Measurements from ENCODE around the gene TEX9.

TEX9 gene

DNA sequence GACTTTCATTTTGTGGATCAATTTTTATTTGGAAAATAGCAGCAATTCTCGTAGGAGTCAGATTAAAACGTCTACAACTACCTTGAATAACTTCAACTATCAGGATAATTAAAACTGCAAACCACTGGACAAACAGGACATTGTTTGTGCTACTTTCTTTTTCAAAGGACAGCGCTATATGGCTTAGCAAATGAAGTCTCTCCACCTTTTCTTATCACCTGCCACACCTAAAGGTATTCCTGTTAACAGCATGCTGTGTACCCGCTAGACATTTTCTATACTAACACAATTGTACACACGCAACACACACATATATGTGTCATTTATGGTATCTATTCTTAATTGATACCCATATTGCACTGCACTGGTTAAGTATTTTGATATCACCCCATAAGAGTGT, 80.5 kb downstream of the TEX9 start:
- DNase-seq (ENCODE audit: low spot score) = no peak

DNA sequence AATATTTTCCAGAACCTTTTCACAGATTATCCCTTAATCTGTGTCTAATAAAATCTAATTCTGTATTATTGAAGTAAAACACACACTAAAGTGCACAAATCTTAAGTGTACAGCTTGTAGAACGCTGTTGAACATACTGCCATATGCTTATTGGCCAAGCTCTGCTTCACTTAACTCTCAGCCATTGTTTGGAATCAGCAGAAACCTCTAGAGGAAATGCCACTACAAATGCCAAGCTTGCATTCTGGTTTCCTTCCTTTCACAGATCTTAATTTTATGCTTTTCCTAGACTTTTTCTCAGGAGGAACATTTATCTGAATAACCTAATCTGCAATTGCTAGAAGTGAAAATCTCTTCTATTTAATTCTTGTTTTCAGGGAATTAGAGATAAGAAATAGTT, 89.6 kb downstream of the TEX9 start:
- DNase-seq (ENCODE audit: low spot score) = no peak

DNA sequence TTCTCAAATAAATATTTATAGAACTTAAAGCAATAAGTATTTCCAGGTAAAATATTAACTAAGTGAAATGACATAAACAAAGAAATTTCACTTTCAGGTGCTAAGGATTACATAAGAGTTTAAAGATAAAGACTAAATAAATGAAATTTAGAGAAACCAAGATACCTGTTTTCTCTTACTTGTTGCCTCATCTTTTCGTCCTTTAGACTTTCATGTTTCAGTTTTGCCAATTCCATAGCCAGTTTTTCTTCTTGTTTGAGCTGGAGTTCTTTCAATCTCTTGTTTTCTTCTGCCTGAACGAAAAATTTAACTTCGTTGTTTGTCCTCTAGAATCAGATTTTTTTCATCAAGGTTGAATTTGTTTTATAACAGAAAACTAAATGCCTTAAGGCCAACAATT, 91.0 kb downstream of the TEX9 start:
- no peak for DNase-seq (ENCODE audit: low spot score)

DNA sequence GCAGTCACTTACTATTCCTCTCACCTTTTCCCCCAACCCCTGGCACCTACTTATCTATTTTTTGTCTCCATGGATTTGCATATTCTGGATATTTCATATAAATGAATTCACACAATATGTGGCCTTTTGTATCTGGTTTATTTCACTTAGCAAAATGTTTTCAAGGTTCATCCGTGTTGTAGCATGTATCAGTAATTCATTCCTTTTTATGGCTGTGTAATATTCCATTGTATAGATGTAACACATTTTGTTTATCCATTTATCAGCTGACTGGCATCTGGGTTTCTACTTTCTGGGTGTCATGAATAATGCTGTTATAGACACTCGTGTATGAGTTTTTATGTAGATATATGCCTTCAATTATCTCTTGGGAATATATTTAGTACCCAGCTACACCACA, 93.9 kb downstream of the TEX9 start:
- DNase-seq (ENCODE audit: low spot score) = no peak

DNA sequence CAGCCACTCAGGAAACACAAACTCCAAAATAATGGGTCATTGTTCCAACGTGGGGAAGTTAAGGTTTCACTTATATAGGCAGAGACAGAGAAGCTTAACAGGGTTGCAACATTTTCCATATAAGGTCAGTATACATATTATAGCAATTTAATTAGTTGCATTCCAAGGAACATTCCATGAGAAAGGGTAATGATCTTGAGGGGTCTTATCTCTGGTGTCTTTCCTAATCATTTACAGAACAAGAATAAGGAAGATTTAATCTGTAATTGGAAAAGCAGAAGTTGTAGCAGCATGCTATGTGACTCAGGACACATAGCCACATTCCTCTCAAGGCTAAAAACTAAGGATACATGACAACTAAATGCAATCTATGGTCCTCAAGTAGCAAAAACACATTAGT, 94.8 kb downstream of the TEX9 start:
- DNase-seq (ENCODE audit: low spot score) = no peak

DNA sequence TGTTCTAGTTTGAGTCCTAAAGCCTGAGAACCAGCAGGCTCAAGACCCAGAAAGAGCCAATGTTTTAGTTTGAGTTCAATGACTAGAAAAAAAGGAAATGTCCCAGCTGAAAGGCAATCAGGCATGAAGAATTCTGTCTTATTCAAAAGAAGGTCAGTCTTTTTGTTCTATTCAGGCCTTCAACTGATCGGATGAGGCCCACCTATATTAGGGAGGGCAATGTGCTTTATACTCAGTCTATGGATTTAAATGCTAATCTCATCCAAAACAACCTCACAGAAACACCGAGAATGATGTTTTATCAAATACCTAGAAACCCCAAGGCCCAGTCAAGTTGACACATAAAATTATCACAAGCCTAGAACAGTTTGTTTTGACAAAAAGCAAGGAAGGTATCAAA, 95.7 kb downstream of the TEX9 start:
- DNase-seq (ENCODE audit: low spot score) = no peak

DNA sequence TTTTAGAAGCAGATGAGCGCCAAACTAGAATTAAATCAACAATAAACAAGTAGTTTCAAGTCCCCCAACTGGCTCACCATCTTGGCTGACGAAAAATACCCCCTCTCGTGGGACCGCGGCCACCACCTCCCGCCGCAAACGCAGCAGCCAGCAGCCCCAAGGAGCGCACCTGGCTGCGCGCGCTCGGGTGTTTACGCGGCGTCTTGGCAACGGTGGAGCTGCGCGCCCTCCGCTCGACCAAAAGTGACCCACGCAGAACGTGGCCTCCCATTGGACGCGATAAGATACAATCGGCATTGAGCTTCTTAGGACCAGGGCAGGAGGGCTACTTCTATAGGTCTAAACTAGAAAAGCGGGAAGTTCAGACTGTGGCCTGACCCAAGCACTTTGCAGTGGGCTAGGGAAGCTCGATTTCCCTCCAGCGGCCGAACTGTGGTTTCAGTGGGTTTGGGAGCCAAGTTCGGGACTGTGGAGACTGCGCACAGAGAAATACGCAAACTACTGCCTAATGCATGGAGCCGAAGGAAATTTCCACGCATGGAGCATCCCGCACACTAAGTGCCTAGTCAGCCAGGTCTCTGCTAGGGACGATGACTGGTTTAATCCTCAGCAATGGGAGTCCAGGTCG, 99.8 kb downstream of the TEX9 start, which contains the start of gene MNS1:
TSS of gene MNS1 (minus strand) at position 245 of the 628 bp plus-strand sequence. CDS start at position 80, 165 bp downstream.
- peak; percentile 96 for DNase-seq (ENCODE audit: low spot score)

DNA sequence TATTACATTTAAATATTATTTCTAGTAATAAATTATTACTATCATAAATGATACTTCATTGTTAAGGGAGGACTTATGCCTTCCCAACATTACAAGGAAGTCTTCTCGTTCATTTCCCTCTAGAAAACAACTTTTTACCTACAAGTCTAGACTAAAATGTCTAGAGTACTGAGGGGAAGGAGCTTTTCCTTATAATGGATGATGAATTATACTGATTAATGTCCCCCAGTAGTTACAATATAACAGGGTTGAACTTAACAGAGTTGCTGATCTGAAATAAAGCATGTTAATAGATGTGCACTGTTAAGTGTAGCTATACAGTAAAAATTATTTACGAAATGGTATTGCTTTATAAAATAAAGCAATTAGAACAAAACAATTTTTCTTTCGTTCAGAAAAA, 102.4 kb downstream of the TEX9 start:
- no peak for DNase-seq (ENCODE audit: low spot score)

DNA sequence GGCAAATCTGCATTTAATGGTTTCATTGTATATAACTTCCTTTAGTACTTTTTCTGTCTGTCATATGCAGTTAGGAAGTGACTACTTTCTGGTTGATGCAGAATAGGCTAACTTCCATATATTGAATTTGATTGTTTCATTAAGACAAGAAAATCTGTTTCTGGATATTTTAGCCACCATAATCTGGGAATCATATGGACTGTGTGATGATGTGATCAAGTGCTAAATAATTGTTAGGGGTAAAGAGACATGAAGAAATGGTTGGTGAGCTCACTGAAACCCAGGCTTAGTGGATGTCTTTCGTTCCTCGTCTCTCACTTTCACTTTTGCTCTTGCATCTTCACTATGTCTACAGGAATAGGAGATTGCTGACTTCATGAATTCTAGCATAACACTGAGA, 103.2 kb downstream of the TEX9 start:
- DNase-seq (ENCODE audit: low spot score) = peak; percentile 26

DNA sequence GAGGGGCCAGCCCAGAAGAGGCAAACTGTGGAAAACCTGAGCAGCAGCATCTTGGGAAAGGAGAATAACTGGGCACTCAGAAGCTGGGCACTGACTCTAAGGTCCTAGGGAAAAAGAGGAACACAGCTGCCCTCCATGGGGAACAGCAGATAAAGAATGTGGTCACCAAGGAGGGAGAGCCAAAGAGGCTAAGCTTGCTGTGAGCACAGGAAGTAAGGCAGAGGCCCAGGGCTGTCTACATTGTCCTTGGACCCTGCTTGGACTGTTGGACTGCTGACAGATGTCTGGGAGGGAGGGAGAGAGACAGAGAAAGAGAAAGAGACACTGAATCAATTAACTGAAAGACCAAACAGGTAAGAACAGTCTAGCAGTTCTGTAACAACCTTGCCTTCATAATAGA, 104.3 kb downstream of the TEX9 start:
- DNase-seq (ENCODE audit: low spot score) = no peak

DNA sequence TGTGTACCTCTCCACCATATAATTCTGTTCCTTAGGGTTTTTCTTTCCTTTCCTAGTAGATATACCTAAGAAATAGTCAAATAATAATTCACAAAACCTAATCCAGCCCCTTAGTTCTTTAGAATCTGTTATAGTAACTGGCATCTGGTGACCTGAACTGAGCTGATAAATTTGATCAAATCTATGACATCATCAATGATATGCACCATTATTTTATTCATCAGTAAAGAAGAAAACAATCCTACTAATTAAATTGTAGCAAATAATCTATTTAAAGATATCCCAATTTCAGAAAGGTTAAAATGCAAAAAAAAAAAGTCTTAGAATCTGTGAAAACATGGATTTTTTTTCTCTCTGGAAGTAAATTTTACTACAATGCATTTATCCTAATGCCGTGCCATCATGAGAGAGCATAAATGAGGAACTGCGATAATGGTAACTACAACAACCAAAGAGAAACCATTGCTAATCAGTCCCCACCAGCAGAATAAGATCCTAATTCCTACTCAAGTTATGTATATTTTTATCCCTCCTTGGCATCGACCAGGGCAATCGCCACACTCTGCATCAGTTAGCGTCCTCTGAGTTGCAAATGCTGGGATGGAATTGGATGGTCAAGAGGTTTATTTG, 106.3 kb downstream of the TEX9 start:
- no peak for DNase-seq (ENCODE audit: low spot score)

DNA sequence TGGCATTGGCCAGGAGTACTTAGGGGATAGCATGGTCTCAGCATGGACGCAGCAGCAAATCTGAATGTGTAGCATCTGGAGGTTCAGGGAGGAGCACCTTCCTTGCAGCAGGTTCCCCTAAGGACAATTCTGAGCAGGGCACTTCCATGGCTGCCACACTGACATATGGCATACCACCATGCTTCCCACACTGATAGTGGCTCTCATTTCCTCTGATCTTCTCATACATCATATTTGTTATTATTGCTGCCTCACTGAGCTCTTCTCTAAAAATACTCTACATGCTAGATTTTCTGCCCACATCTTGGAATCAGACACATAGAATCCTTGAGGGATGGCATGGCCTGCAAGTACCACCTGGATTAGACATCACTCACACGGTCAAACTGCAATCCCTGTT, 107.1 kb downstream of the TEX9 start:
- no peak for DNase-seq (ENCODE audit: low spot score)

DNA sequence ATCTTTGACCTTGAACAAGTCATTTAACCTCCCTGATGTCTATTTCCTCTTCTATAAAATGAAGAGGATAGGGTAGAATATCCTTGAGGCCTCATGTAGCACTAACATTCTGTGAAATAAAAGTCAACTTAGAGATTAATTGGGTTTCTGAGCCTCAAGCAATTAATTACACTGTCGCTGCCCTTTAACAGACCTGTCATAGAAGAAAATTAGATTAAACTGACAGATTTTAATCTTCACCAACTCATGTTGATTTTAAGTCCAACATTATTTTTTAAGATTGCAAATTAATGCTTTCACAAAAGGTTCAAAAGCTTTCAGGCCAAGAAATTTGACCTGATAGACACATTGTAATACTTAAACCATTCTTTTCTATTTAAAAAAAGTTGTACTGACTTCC, 107.8 kb downstream of the TEX9 start:
- no peak for DNase-seq (ENCODE audit: low spot score)

DNA sequence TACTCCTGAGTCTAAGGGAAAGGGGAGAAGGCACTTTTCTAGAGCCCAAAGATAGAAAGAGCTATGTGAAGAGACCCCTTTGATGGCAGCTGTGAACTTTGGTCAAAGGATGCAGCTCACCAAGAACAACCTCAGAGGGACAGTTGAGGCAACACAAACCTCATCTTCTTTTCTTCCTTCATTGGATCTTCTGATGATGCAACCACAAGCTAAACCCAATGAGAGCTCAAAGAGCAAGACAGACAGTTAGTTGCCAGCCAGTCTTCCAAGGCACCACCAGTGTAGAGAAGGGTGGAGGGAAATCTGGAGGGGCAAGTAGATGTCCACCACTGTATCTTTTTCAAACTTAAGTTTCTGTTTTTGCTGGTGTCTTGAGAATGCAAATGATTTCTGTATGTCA, 110.1 kb downstream of the TEX9 start:
- DNase-seq (ENCODE audit: low spot score) = no peak

Measured in LoVo (cell line).